H9 (cell line): Measurements from ENCODE around the gene FPR1. TPM values are rescaled to one million over a fixed set of nuclear protein-coding genes. Genes with fewer than 3 reads are reported as not detected.

Source experiments
- DNase-seq: peaks from one replicate; pipeline ENCODE4 v3.0.0-alpha.2; 2017
- H2AFZ ChIP-seq: one replicate; pipeline ENCODE4 v1.6.1; 2013; ENCODE audit warnings: mild to moderate bottlenecking, low read length, control low read depth, moderate library complexity
- H2AK5ac ChIP-seq: 2 replicates; pipeline ENCODE4 v1.6.1; 2013; ENCODE audit warnings: low read length, control low read depth, mixed read lengths; ENCODE audit not compliant: insufficient read length
- H2BK120ac ChIP-seq: one replicate; pipeline ENCODE4 v1.6.1; 2013; ENCODE audit warnings: low read depth, mild to moderate bottlenecking, low read length, control low read depth, inconsistent platforms; ENCODE audit not compliant: poor library complexity, severe bottlenecking
- H2BK12ac ChIP-seq: 2 replicates; pipeline ENCODE4 v1.6.1; 2013; ENCODE audit warnings: low read length, control low read depth, mixed read lengths, low read depth; ENCODE audit not compliant: insufficient read length
- H2BK15ac ChIP-seq: 2 replicates; pipeline ENCODE4 v1.6.1; 2013; ENCODE audit warnings: low read depth, low read length, control low read depth
- H2BK20ac ChIP-seq: one replicate; pipeline ENCODE4 v1.6.1; 2013; ENCODE audit warnings: low read depth, mild to moderate bottlenecking, low read length, control low read depth, inconsistent platforms; ENCODE audit not compliant: poor library complexity, severe bottlenecking
- H2BK5ac ChIP-seq: 2 replicates; pipeline ENCODE4 v1.6.1; 2013; ENCODE audit warnings: low read length, control low read depth, mixed read lengths; ENCODE audit not compliant: insufficient read length
- H3K14ac ChIP-seq: 2 replicates; pipeline ENCODE4 v1.6.1; 2013; ENCODE audit warnings: low read length, control low read depth; ENCODE audit not compliant: insufficient read depth
- H3K18ac ChIP-seq: 2 replicates; pipeline ENCODE4 v1.6.1; 2013; ENCODE audit warnings: low read depth, mild to moderate bottlenecking, mixed read lengths, low read length, control low read depth; ENCODE audit not compliant: insufficient read length
- H3K23ac ChIP-seq: 2 replicates; pipeline ENCODE4 v1.6.1; 2013; ENCODE audit warnings: low read length, control low read depth, mixed read lengths, low read depth; ENCODE audit not compliant: insufficient read length
- H3K23me2 ChIP-seq: 2 replicates; pipeline ENCODE4 v1.6.1; 2013; ENCODE audit warnings: low read depth, mild to moderate bottlenecking, mixed read lengths, low read length, control low read depth; ENCODE audit not compliant: insufficient read length, poor library complexity, severe bottlenecking
- H3K27ac ChIP-seq: 2 replicates; pipeline ENCODE4 v1.5.1; 2013; ENCODE audit warnings: low read length, control low read depth, mixed read lengths, low read depth; ENCODE audit not compliant: insufficient read length
- H3K27me3 ChIP-seq: 2 replicates; pipeline ENCODE4 v1.6.1; 2013; ENCODE audit warnings: low read length, control low read depth, inconsistent platforms; ENCODE audit not compliant: insufficient read depth
- H3K4ac ChIP-seq: 2 replicates; pipeline ENCODE4 v1.6.1; 2013; ENCODE audit warnings: low read depth, mild to moderate bottlenecking, control low read depth, inconsistent platforms, low read length, moderate library complexity
- H3K4me1 ChIP-seq: 2 replicates; pipeline ENCODE4 v1.6.1; 2013; ENCODE audit warnings: low read length, control low read depth, inconsistent platforms; ENCODE audit not compliant: insufficient read depth
- H3K4me2 ChIP-seq: 2 replicates; pipeline ENCODE4 v1.6.1; 2013; ENCODE audit warnings: low read length, control low read depth, mixed read lengths; ENCODE audit not compliant: insufficient read length, insufficient read depth
- H3K56ac ChIP-seq: 2 replicates; pipeline ENCODE4 v1.6.1; 2013; ENCODE audit warnings: low read depth, mild to moderate bottlenecking, mixed read lengths, low read length, control low read depth; ENCODE audit not compliant: insufficient read length
- H3K79me1 ChIP-seq: 2 replicates; pipeline ENCODE4 v1.6.1; 2013; ENCODE audit warnings: low read depth, mild to moderate bottlenecking, moderate library complexity, low read length, control low read depth, inconsistent platforms; ENCODE audit not compliant: insufficient read depth, poor library complexity, severe bottlenecking
- H3K79me2 ChIP-seq: 2 replicates; pipeline ENCODE4 v1.6.1; 2013; ENCODE audit warnings: low read length, control low read depth, inconsistent platforms; ENCODE audit not compliant: insufficient read depth
- H3K9ac ChIP-seq: 2 replicates; pipeline ENCODE4 v1.6.1; 2013; ENCODE audit warnings: low read length, control low read depth, mixed read lengths; ENCODE audit not compliant: insufficient read length; ENCODE audit errors: extremely low read depth
- H3K9me3 ChIP-seq: one replicate; pipeline ENCODE4 v1.6.1; 2013; ENCODE audit warnings: low read depth, low read length, inconsistent platforms; ENCODE audit not compliant: control insufficient read depth
- H3T11ph ChIP-seq: one replicate; pipeline ENCODE4 v1.6.1; 2013; ENCODE audit warnings: mild to moderate bottlenecking, low read length, control low read depth, inconsistent platforms
- H4K20me1 ChIP-seq: one replicate; pipeline ENCODE4 v1.6.1; 2013; ENCODE audit not compliant: control insufficient read depth, insufficient read length, insufficient read depth
- H4K5ac ChIP-seq: 2 replicates; pipeline ENCODE4 v1.6.1; 2013; ENCODE audit warnings: low read depth, mild to moderate bottlenecking, mixed read lengths, low read length, control low read depth; ENCODE audit not compliant: insufficient read length
- H4K8ac ChIP-seq: replicated peaks from 2 replicates; pipeline ENCODE4 v1.6.1; 2013; ENCODE audit warnings: low read length, control low read depth, mixed read lengths, low read depth; ENCODE audit not compliant: insufficient read length
- H4K91ac ChIP-seq: 2 replicates; pipeline ENCODE4 v1.6.1; 2013; ENCODE audit warnings: low read depth, mild to moderate bottlenecking, moderate library complexity, mixed read lengths, low read length, control low read depth; ENCODE audit not compliant: insufficient read length
- H3K27ac Mint-ChIP-seq, 3 experiments: 2 replicates in 2 of 3; 3 replicates in 1 of 3; pipeline ENCODE4 v1.8.0; 2020 to 2021; ENCODE audit warnings: mixed read lengths in 3 of 3, mild to moderate bottlenecking in 1 of 3, moderate library complexity in 1 of 3
- H3K27me3 Mint-ChIP-seq: 2 replicates; pipeline ENCODE4 v1.8.0; 2021; ENCODE audit warnings: low read depth, mild to moderate bottlenecking, moderate library complexity, mixed read lengths
- H3K36me3 Mint-ChIP-seq, 3 experiments: 2 replicates in 2 of 3; 3 replicates in 1 of 3; pipeline ENCODE4 v1.8.0; 2020 to 2021; ENCODE audit warnings: low read depth in 3 of 3, mixed read lengths in 3 of 3; ENCODE audit not compliant: insufficient read depth in 1 of 3
- H3K4me1 Mint-ChIP-seq, 2 experiments: 2 replicates each; pipeline ENCODE4 v1.8.0; 2020; ENCODE audit warnings: mixed read lengths in 2 of 2
- H3K4me3 Mint-ChIP-seq, 2 experiments: 2 replicates in 1 of 2; 3 replicates in 1 of 2; pipeline ENCODE4 v1.8.0; 2020 to 2021; ENCODE audit warnings: mild to moderate bottlenecking in 2 of 2, mixed read lengths in 2 of 2, moderate library complexity in 1 of 2
- H3K9me3 Mint-ChIP-seq, 2 experiments: 2 replicates in 1 of 2; 3 replicates in 1 of 2; pipeline ENCODE4 v1.8.0; 2020; ENCODE audit warnings: mild to moderate bottlenecking in 2 of 2, mixed read lengths in 2 of 2, moderate library complexity in 1 of 2
- WGBS: extraction: QIAGEN DNeasy Blood & Tissue Kit; methylation state at CpG from one replicate; pipeline ENCODE4 v1.1.7; 2013; ENCODE audit warnings: missing lambda C conversion rate, low lambda C conversion rate, mixed read lengths; ENCODE audit not compliant: insufficient read length; ENCODE audit errors: extremely low coverage; 5-methylcytosine and 5-hydroxymethylcytosine counted together
- total RNA-seq: library from RNA; stranded (reverse); gene quantifications from 2 replicates; pipeline ENCODE4 v1.2.1, GENCODE V29; 2021
- TF ChIP-seq, protein P1 (sequence below): fragments of 200-600 bp; sonication (generic); conservative IDR thresholded peaks from 3 replicates; pipeline ENCODE4 v1.8.0; 2021; ENCODE audit warnings: antibody characterized with exemption, mild to moderate bottlenecking

FPR1 gene
- total RNA-seq, 1 experiment from 2014 or later = not detected

DNA sequence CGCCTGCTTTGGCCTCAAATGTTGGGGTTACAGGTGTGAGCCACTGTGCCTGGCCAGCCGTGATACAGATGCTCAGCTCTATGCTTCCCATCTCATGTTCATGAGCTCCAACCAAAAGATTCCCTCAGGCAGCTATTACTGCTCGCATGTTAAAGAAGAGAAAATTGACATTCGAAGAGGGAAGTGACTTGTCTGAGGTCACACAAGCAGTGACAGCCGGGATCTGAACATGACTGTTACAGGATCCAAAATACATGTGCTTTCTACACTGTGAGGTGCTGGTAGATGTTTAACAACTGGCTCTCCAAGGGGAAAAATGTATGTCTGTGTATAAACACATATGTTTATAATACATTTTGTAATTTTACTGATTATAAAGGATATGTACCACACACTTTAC, 11.3 kb downstream of the FPR1 start:
- no peaks in the 10 kb centered on the region for H3K79me2 ChIP-seq
- H3K18ac ChIP-seq = no peak overlapping the region
- Mint-ChIP-seq H3K27ac (no peak overlapping the region), H3K4me3 (no peak overlapping the region), H3K27me3 (peaks cover 6% of the 10 kb centered on the region), H3K4me1 (no peaks in the 10 kb centered on the region), H3K36me3 (no peaks in the 10 kb centered on the region), H3K9me3 (peaks cover 16 to 77% of the 10 kb centered on the region in 2 experiments)
- no peak overlapping the region for H2BK120ac ChIP-seq
- no peak overlapping the region for H4K8ac ChIP-seq
- DNase-seq = no peak
- H4K20me1 ChIP-seq = no peaks in the 10 kb centered on the region
- H3K23me2 ChIP-seq = no peaks in the 10 kb centered on the region
- H3T11ph ChIP-seq = no peak overlapping the region
- no peaks in the 10 kb centered on the region for H3K79me1 ChIP-seq
- H3K14ac ChIP-seq = no peak overlapping the region
- no peaks in the 10 kb centered on the region for H3K27me3 ChIP-seq
- no peak overlapping the region for H4K5ac ChIP-seq
- H3K4ac ChIP-seq = no peak overlapping the region
- H3K23ac ChIP-seq = no peak overlapping the region
- no peak overlapping the region for H2BK12ac ChIP-seq
- no peaks in the 10 kb centered on the region for H3K9me3 ChIP-seq
- H3K27ac ChIP-seq = no peak overlapping the region
- no peak overlapping the region for H2AFZ ChIP-seq
- no peak overlapping the region for H2BK20ac ChIP-seq
- H3K4me1 ChIP-seq = no peaks in the 10 kb centered on the region
- H2AK5ac ChIP-seq = no peak overlapping the region
- no peak overlapping the region for H3K56ac ChIP-seq
- no CpG with 5 or more reads among the region's 5 CpGs for WGBS
- TF ChIP-seq, protein P1, sequence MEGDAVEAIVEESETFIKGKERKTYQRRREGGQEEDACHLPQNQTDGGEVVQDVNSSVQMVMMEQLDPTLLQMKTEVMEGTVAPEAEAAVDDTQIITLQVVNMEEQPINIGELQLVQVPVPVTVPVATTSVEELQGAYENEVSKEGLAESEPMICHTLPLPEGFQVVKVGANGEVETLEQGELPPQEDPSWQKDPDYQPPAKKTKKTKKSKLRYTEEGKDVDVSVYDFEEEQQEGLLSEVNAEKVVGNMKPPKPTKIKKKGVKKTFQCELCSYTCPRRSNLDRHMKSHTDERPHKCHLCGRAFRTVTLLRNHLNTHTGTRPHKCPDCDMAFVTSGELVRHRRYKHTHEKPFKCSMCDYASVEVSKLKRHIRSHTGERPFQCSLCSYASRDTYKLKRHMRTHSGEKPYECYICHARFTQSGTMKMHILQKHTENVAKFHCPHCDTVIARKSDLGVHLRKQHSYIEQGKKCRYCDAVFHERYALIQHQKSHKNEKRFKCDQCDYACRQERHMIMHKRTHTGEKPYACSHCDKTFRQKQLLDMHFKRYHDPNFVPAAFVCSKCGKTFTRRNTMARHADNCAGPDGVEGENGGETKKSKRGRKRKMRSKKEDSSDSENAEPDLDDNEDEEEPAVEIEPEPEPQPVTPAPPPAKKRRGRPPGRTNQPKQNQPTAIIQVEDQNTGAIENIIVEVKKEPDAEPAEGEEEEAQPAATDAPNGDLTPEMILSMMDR = no peak
- no peak overlapping the region for H2BK5ac ChIP-seq
- H3K4me2 ChIP-seq = no peak overlapping the region
- no peak overlapping the region for H4K91ac ChIP-seq
- no peak overlapping the region for H3K9ac ChIP-seq
- no peak overlapping the region; the same call in 1 of the 2 replicates for H2BK15ac ChIP-seq
